GM19328 (cell line): ENCODE data around the gene GIMAP1.

ENCODE experiments used
- ATAC-seq: cut with Tn5 transposase; IDR thresholded peaks from one replicate; pipeline ENCODE4 v1.9.1; 2021; ENCODE audit warnings: mild to moderate bottlenecking, moderate library complexity; ENCODE audit not compliant: unreplicated experiment

Gene GIMAP1

DNA sequence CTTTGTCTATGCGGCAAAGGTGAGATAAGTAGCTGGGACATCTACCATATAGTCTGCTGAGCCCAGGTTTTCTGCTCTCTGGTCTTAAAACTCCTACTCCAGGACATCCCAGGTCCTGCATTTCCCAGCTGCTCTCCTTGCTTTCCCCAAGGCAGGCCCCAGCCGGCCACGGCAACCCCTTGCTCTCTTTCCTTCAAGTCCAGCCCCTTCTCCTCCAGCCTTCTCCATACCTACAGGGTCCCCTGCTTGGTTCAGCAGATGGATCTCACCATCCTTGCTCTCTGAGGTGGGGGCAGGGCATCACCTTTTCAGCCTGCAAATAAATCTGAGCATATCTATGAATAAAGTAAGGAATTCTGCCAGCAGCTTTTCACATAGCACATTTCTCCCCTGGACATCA is 29.5 kb downstream of the GIMAP1 start:
- ATAC-seq: no peak

DNA sequence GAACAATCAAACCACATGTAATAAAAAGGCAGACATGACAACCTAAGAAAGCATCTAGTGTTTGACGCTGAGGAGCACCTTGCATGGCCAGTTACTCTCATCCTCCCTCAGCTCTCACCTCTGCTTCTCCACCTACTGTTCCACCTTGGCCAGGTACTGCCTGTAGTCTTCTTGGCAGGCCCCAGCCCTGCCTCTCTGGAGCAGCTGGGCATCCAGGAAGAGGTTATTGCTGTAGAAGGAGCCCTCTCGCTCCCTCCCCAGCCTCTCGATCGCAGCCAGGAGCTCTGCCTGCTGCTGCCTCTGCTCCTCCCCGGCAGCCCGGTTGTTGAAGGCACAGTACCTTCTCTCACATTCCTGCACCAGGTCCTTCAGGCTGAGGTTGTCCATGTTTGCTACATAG is 30.5 kb downstream of the GIMAP1 start:
- ATAC-seq: no peak

DNA sequence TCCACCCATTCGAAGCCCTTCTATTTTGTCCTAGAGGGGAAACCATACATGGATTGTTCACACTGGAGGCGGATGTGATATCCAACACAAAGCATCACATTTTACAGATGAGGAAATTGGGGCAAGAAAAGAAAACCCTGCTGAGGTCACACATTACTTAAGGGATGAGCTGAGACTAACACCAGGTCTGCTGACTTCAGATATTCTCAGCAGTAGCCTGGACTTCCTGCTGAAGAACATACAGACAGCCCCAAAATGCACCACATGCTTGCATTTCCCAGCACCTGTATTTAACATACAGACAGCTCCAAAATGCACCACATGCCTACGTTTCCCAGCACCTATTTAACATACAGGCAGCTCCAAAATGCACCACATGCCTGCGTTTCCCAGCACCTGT is 32.0 kb downstream of the GIMAP1 start:
- no peak for ATAC-seq

DNA sequence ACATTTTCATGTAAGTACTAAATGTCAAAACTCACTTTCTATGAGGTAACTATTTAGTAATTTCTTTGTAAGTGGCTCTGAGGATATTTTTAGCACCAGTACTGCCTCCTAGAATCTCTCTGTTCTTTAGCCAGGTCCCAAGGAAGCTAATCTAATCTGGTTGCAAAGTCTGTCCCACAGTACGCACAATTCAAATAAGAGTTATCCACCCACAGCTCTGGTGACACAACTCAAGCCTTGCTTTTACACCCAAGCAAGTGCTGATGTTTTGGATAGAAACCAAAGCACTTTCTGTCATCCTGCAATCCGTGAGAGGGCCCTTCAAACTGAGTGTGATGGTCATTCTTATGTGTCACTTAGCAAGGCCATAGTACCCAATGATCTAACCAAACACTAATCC is 35.3 kb downstream of the GIMAP1 start:
- no peak for ATAC-seq

DNA sequence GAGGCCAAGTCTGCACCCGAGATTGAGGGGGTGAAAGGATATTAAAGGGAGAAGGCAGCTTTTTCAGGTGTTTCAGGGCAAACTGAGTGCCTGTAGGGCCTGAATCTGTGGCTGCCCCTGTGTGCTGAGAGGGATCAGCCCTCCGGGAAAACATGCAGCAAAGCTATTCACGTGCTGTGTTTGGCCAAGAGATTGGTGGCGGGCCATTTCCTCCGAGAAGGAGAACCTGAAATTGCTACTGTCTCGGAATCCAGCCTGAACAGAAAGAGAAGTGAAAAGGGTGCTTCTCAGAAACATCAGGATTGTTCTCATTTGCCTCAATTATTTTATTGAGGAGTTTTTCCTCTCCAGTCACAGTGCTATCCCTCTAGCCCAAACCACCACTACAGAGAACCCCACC is 36.8 kb downstream of the GIMAP1 start:
- ATAC-seq: no peak

DNA sequence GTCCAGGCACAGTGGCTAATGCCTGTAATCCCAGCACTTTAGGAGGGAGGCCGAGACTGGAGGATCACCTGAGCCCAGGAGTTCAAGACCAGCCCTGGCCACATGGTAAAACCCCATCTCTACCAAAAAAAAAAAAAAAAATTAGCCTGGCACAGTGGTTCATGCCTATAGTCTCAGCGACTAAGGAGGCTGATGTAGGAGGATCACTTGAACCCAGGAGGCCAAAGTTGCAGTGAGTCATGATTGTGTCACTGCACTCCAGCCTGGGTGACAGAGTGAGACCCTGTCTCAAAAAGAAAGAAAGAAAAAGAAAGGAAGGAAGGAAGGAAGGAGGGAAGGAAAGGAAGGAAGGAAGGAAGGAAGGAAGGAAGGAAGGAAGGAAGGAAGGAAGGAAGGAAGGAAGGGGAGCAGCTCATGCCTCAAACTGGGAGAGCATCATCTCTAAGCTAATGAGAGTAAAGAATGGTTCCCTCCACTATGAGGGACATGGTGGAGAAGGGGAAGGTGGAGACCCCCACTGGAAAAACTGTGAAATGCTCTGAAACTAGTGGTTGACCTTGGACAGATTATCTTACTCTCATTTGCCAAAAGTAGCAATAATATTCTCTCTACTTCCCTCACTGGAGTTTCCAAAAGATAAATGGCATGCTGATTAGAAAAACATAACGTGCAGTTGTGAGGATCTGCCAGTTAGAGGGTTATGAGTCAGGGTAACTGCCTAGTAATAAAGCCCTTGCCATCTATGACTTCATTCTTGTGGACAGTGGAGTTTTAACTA is 37.6 kb downstream of the GIMAP1 start:
- no peak for ATAC-seq

DNA sequence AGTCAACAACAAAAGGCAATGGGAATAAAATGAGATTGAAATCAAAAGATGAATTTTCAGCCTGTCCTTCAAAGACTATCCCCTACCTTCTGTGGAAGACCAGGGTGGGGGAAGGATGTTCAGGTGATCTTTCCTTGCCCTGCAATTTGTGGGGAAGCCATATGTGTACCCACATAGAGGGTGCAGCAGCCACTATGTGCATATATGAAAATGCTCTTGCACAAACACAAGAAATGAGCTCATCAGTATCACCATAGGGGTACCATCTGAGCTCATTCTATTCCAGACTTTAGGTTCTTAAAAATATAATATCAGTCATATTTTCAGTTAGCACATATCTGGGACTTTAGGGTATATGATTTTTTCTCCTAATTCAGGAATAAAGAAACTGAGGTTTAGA is 38.5 kb downstream of the GIMAP1 start:
- no peak for ATAC-seq

DNA sequence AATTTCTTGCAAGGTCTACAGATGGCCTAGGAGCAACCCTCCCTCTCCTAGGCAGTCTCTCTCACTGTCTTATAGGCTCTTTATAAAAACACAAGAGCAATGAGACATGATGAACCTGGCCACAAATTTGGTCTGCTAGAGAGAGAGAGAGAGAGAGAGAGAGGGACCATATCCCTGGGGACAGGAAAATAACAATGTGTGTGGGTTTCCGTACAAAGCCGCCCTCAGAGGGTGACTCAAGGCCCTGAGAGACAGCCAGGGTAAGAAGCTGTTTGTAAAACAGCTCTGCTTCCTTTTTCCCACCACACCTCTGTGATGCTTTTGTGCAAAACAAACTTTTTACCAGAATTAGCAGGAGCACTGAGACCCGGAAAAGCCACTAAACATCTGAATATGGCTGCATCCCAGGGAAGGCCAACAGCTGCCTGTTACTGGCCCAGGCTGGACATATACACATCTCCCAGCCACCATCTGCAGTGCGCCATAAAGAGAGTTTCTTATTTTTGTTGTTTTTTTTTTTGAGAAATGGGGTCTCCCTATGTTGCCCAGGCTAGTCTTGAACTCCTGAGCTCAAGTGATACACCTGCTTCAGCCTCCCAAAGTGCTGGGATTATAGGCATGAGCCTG is 39.2 kb downstream of the GIMAP1 start:
- no peak for ATAC-seq

DNA sequence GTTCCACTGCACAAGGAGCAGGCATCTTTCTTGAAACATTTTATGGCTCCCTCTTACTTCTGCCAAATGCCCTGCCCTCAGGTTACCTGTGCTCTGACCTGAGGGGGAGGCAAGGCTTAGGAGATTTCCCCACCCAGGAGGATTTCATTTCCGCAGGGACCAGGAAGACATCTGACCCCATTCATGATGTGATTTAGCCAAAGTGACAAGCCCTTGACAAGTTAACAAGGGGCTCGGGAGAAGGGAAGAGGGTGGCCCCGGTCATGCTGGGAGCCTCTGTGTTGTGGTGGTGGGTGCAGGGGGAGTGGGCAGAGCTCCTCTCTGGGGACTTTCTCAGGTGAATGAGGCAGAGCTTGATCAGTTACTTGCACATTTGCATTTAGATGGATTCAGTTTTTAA is 39.8 kb downstream of the GIMAP1 start:
- ATAC-seq: no peak

DNA sequence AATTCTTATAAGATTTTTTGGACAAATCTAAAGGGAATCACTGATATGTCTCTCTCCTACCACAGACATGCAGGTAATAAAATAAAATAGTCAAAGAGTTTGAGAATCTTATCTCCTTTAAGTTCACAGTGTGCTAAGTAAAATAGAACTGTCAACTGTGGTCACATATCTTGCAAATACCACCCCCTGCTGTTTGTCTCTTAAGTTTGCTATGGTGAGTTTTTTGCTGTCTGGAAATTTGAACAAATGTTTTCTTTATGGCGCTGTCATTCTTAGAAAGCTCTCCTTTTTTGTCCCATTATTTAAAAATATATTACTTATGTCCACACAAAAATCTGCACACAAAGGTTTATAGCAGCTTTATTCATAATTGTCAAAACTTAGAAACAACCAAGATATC is 40.4 kb downstream of the GIMAP1 start:
- no peak for ATAC-seq

DNA sequence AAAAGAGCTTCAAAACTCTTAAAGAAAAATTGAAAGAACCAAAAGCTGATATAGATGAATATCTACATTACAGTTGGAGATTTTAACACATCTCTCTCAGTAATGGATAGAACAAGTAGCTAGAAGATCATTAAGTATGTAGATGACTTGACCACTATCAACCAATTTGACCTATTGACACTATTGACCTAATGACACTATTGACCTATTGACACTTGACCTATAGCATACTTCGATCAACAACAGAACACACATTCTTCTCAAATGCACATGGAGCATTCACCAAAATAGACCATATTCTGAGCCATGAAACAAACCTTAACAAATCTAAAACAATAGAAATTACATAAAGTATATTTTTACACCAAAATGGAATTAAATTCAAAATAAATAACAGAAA is 43.1 kb downstream of the GIMAP1 start:
- no peak for ATAC-seq

DNA sequence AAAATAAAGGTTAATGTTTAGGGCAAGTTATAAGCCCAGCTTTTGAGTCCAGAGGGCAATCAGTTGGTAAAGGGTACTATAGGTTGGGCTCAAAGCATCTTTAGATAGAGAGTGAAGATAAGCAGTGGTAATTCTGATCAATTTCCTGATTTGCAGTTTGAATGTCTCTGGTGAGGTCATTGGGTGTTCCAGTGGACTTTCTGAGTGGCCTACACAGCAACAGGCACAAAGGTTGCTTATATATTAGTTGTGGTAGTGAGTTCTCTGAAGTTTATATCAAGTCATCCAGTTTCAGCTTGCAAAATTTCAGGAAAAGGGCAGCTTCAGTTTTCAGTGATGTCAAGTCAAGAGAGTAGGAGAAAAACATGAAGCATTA is 49.9 kb downstream of the GIMAP1 start:
- no peak for ATAC-seq

DNA sequence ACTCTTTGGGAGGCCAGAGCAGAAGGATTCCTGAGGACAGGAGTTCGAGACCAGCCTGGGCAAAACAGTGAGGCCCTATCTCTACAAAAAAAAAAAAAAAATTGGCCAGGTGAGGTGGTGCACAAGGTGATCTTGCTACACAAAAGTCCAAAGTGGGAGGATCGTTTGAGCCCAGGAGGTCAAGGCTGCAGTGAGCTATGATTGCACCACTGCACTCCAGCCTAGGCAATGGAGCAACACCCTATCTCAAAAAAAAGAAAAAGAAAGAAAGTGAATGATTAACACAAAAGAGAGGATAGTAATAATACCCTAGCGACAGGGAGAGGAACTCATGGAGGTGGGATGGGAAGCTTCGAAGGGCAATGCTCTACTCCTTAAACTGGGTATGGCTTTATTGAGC is 53.4 kb downstream of the GIMAP1 start:
- ATAC-seq: no peak
